CD4-positive, alpha-beta T cell treated with Interferon gamma for 1 hour (primary cell): Measurements from ENCODE around the gene PLPPR2.
A peak's percentile ranks its signal among the peaks of the same experiment; 100 is the strongest.
"Not testable (repeated sequence)": the region's sequence is repeated elsewhere in the genome, so short reads cannot be mapped to it uniquely, and the experiment has no call there.

ENCODE experiments used
- DNase-seq: peaks from one replicate; pipeline ENCODE4 v3.0.0-alpha.2; 2020

PLPPR2 gene

GRCh38 chr19:11374433-11375142 lies 19.4 kb downstream of the PLPPR2 start, which contains the start of gene SWSAP1:
Gene SWSAP1, plus strand, starts transcription at chr19:11374666. Its CDS starts 15 bp downstream, at chr19:11374681.
- DNase-seq = peak; percentile 99

GRCh38 chr19:11375143-11375948 lies 20.1 kb downstream of the PLPPR2 start:
- peak; percentile 75 for DNase-seq

GRCh38 chr19:11377237-11377636 lies 22.0 kb downstream of the PLPPR2 start:
- no peak for DNase-seq

- DNase-seq = no peak
These were observed 22.5 kb downstream of the PLPPR2 start for GRCh38 chr19:11377756-11378155.

- peak; percentile 18 for DNase-seq
These were observed 23.3 kb downstream of the PLPPR2 start for GRCh38 chr19:11378319-11379189.

- not testable (repeated sequence) for DNase-seq
These were observed 24.1 kb downstream of the PLPPR2 start for GRCh38 chr19:11379269-11379845.

- DNase-seq = no peak
These were observed 24.7 kb downstream of the PLPPR2 start for GRCh38 chr19:11379857-11380350.

GRCh38 chr19:11380653-11381537 lies 25.7 kb downstream of the PLPPR2 start:
- peak; percentile 98 for DNase-seq

GRCh38 chr19:11382898-11383705 lies 27.9 kb downstream of the PLPPR2 start:
- peak; percentile 63 for DNase-seq

GRCh38 chr19:11383706-11384048 lies 28.4 kb downstream of the PLPPR2 start:
- no peak for DNase-seq

GRCh38 chr19:11384778-11385129 lies 29.5 kb downstream of the PLPPR2 start:
- DNase-seq = no peak

- DNase-seq = peak; percentile 21
These were observed 32.2 kb downstream of the PLPPR2 start for GRCh38 chr19:11387162-11388034.

- no peak for DNase-seq
These were observed 35.1 kb downstream of the PLPPR2 start for GRCh38 chr19:11390359-11390758.

GRCh38 chr19:11390933-11391680 lies 35.9 kb downstream of the PLPPR2 start:
- no peak for DNase-seq

- no peak for DNase-seq
These were observed 41.9 kb downstream of the PLPPR2 start for GRCh38 chr19:11397089-11397610.

GRCh38 chr19:11399667-11400066 lies 44.4 kb downstream of the PLPPR2 start:
- no peak for DNase-seq

GRCh38 chr19:11400798-11401197 lies 45.6 kb downstream of the PLPPR2 start:
- no peak for DNase-seq

- no peak for DNase-seq
These were observed 46.7 kb downstream of the PLPPR2 start for GRCh38 chr19:11401808-11402543.
